HEK293 (cell line): ENCODE data around the gene RETREG2.

Experiments used
- HIC1 ChIP-seq: fragments of 450-650 bp; formaldehyde crosslinking; IDR thresholded peaks from 2 replicates; pipeline ENCODE4 v1.5.1; 2016; ENCODE audit warnings: missing biosample characterization, missing genetic modification characterization
- KLF10 ChIP-seq: fragments of 450-650 bp; IDR thresholded peaks from 2 replicates; pipeline ENCODE4 v1.5.1; 2018; ENCODE audit warnings: missing biosample characterization, mild to moderate bottlenecking, missing genetic modification characterization
- KLF8 ChIP-seq: fragments of 450-650 bp; formaldehyde crosslinking; IDR thresholded peaks from 2 replicates; pipeline ENCODE4 v1.5.1; 2016; ENCODE audit warnings: missing biosample characterization, missing genetic modification characterization
- MYNN ChIP-seq: fragments of 450-650 bp; formaldehyde crosslinking; IDR thresholded peaks from 2 replicates; pipeline ENCODE4 v1.5.1; 2016; ENCODE audit warnings: missing biosample characterization, missing genetic modification characterization, borderline replicate concordance
- MZF1 ChIP-seq: fragments of 450-650 bp; formaldehyde crosslinking; IDR thresholded peaks from 2 replicates; pipeline ENCODE4 v1.5.1; 2017; ENCODE audit warnings: missing biosample characterization, missing genetic modification characterization, borderline replicate concordance
- PRDM6 ChIP-seq: fragments of 450-650 bp; formaldehyde crosslinking; IDR thresholded peaks from 2 replicates; pipeline ENCODE4 v1.5.1; 2017; ENCODE audit warnings: missing biosample characterization, missing genetic modification characterization
- SCRT2 ChIP-seq: fragments of 450-650 bp; formaldehyde crosslinking; IDR thresholded peaks from 2 replicates; pipeline ENCODE4 v1.5.1; 2016; ENCODE audit warnings: missing biosample characterization, missing genetic modification characterization
- ZBTB11 ChIP-seq: fragments of 450-650 bp; formaldehyde crosslinking; conservative IDR thresholded peaks from 2 replicates; pipeline ENCODE4 v1.5.1; 2016; ENCODE audit warnings: low read depth, missing biosample characterization, missing genetic modification characterization
- ZBTB8A ChIP-seq: fragments of 450-650 bp; formaldehyde crosslinking; IDR thresholded peaks from 2 replicates; pipeline ENCODE4 v1.5.1; 2016; ENCODE audit warnings: missing biosample characterization, missing genetic modification characterization
- ZEB2 ChIP-seq: fragments of 450-650 bp; formaldehyde crosslinking; IDR thresholded peaks from 2 replicates; pipeline ENCODE4 v1.5.1; 2016; ENCODE audit warnings: missing biosample characterization, missing genetic modification characterization
- ZFP41 ChIP-seq: fragments of 450-650 bp; formaldehyde crosslinking; IDR thresholded peaks from 2 replicates; pipeline ENCODE4 v1.5.1; 2016; ENCODE audit warnings: missing biosample characterization, missing genetic modification characterization, borderline replicate concordance
- ZNF112 ChIP-seq: fragments of 450-650 bp; formaldehyde crosslinking; IDR thresholded peaks from 2 replicates; pipeline ENCODE4 v1.5.0; 2017; ENCODE audit warnings: missing biosample characterization, missing genetic modification characterization
- ZNF138 ChIP-seq: fragments of 450-650 bp; formaldehyde crosslinking; IDR thresholded peaks from 2 replicates; pipeline ENCODE4 v1.5.1; 2016; ENCODE audit warnings: missing biosample characterization, missing genetic modification characterization, borderline replicate concordance
- ZNF148 ChIP-seq: fragments of 450-650 bp; formaldehyde crosslinking; IDR thresholded peaks from 2 replicates; pipeline ENCODE4 v1.5.0; 2017; ENCODE audit warnings: missing biosample characterization, missing genetic modification characterization, borderline replicate concordance
- ZNF335 ChIP-seq: fragments of 450-650 bp; formaldehyde crosslinking; conservative IDR thresholded peaks from 2 replicates; pipeline ENCODE4 v1.5.1; 2016; ENCODE audit warnings: missing biosample characterization, missing genetic modification characterization
- ZNF391 ChIP-seq: fragments of 450-650 bp; formaldehyde crosslinking; IDR thresholded peaks from 2 replicates; pipeline ENCODE4 v1.5.1; 2016; ENCODE audit warnings: low read depth, missing biosample characterization, missing genetic modification characterization, borderline replicate concordance
- ZNF501 ChIP-seq: fragments of 450-650 bp; formaldehyde crosslinking; IDR thresholded peaks from 2 replicates; pipeline ENCODE4 v1.5.1; 2016; ENCODE audit warnings: missing biosample characterization, missing genetic modification characterization
- ZNF558 ChIP-seq: fragments of 450-650 bp; formaldehyde crosslinking; IDR thresholded peaks from 2 replicates; pipeline ENCODE4 v1.5.1; 2016; ENCODE audit warnings: missing biosample characterization, missing genetic modification characterization
- ZNF580 ChIP-seq: fragments of 450-650 bp; formaldehyde crosslinking; IDR thresholded peaks from 2 replicates; pipeline ENCODE4 v1.5.1; 2016; ENCODE audit warnings: missing biosample characterization, missing genetic modification characterization
- ZNF610 ChIP-seq: fragments of 450-650 bp; formaldehyde crosslinking; IDR thresholded peaks from 2 replicates; pipeline ENCODE4 v1.5.1; 2016; ENCODE audit warnings: missing biosample characterization, missing genetic modification characterization, borderline replicate concordance
- ZNF624 ChIP-seq: fragments of 450-650 bp; formaldehyde crosslinking; IDR thresholded peaks from 2 replicates; pipeline ENCODE4 v1.5.1; 2017; ENCODE audit warnings: missing biosample characterization, missing genetic modification characterization
- ZNF626 ChIP-seq: fragments of 450-650 bp; sonication (Bioruptor Pico); formaldehyde crosslinking; IDR thresholded peaks from 2 replicates; pipeline ENCODE4 v1.5.1; 2018; ENCODE audit warnings: missing biosample characterization, missing genetic modification characterization, inconsistent platforms
- ZNF660 ChIP-seq: fragments of 450-650 bp; IDR thresholded peaks from 2 replicates; pipeline ENCODE4 v1.5.1; 2018; ENCODE audit warnings: missing biosample characterization, mild to moderate bottlenecking, missing genetic modification characterization
- ZNF677 ChIP-seq: fragments of 450-650 bp; IDR thresholded peaks from 2 replicates; pipeline ENCODE4 v1.5.0; 2018; ENCODE audit warnings: missing biosample characterization, mild to moderate bottlenecking, missing genetic modification characterization, moderate library complexity
- ZNF747 ChIP-seq: fragments of 450-650 bp; formaldehyde crosslinking; IDR thresholded peaks from 2 replicates; pipeline ENCODE4 v1.5.1; 2016; ENCODE audit warnings: missing biosample characterization, missing genetic modification characterization
- ZNF791 ChIP-seq: fragments of 450-650 bp; formaldehyde crosslinking; IDR thresholded peaks from 2 replicates; pipeline ENCODE4 v1.5.1; 2016; ENCODE audit warnings: missing biosample characterization, missing genetic modification characterization
- ZSCAN18 ChIP-seq: fragments of 450-650 bp; formaldehyde crosslinking; IDR thresholded peaks from 2 replicates; pipeline ENCODE4 v1.5.1; 2016; ENCODE audit warnings: missing biosample characterization, missing genetic modification characterization

RETREG2 gene

GRCh38 chr2:219218732-219219701 is 40.9 kb downstream of the RETREG2 start, which contains the start of gene ABCB6 (continued):
- peak; percentile 30; the same call in 1 of the 2 replicates for TF ChIP-seq HIC1
- TF ChIP-seq ZNF660 (tag by site-specific recombination), result no peak
- TF ChIP-seq ZSCAN18 (tag by site-specific recombination), result no peak
- TF ChIP-seq ZNF580 (tag by site-specific recombination), result no peak
- TF ChIP-seq KLF10 (tag by site-specific recombination), result peak; percentile 66
- no peak for TF ChIP-seq ZBTB11 (tag by site-specific recombination)
- TF ChIP-seq ZNF558, result no peak
- TF ChIP-seq MYNN, result no peak
- TF ChIP-seq MZF1, result no peak
- TF ChIP-seq ZFP41 (tag by site-specific recombination), result no peak
- TF ChIP-seq ZNF747 (tag by site-specific recombination), result no peak
- no peak for TF ChIP-seq ZNF610 (tag by site-specific recombination)
- TF ChIP-seq PRDM6 (tag by site-specific recombination), result no peak
- no peak for TF ChIP-seq ZNF112 (tag by site-specific recombination)
- no peak for TF ChIP-seq ZNF791 (tag by site-specific recombination)
- no peak for TF ChIP-seq SCRT2
- TF ChIP-seq ZNF624 (tag by site-specific recombination), result no peak
- TF ChIP-seq ZNF391, result no peak
- TF ChIP-seq KLF8 (tag by site-specific recombination), result no peak; the same call in 1 of the 2 replicates
- TF ChIP-seq ZNF335 (tag by site-specific recombination), result no peak
- no peak for TF ChIP-seq ZEB2 (tag by site-specific recombination)
- peak; percentile 74; the same call in 1 of the 2 replicates for TF ChIP-seq ZNF501 (tag by site-specific recombination)
- peak; percentile 38 for TF ChIP-seq ZBTB8A (tag by site-specific recombination)
- no peak for TF ChIP-seq ZNF626 (tag by site-specific recombination)
- TF ChIP-seq ZNF677 (tag by site-specific recombination), result no peak
- TF ChIP-seq ZNF138 (tag by site-specific recombination), result no peak
- TF ChIP-seq ZNF148, result no peak
